NOMO-1 treated with dmso at 0.1 percent for 144 hours (cell line): ENCODE results near the gene TNF.

Experiments used
- DNase-seq: peaks from one replicate; lab custom pipeline; 2025; ENCODE audit not compliant: unreplicated experiment; lab: John Stamatoyannopoulos, UW

TNF gene

DNA sequence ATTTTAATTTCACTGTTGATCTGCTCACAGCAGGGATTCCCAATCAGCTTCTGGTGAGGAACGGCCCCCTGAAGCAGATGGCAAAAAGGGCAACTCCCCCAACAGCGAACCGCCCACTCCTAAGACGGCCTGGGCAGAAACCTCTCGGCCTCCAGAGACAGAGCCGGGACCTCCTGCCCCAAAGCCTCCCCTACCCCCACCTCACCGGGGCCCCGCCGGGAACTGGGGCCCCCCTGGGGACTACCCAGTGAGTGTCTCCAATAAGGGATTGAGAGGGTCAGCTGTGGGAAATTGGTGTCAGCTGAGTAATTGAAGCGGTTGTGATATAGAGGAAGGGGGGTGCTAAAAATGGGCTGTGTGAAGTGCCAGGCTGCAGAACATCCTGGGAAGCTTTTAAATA lies 51.6 kb downstream of the TNF start:
- no peak for DNase-seq

DNA sequence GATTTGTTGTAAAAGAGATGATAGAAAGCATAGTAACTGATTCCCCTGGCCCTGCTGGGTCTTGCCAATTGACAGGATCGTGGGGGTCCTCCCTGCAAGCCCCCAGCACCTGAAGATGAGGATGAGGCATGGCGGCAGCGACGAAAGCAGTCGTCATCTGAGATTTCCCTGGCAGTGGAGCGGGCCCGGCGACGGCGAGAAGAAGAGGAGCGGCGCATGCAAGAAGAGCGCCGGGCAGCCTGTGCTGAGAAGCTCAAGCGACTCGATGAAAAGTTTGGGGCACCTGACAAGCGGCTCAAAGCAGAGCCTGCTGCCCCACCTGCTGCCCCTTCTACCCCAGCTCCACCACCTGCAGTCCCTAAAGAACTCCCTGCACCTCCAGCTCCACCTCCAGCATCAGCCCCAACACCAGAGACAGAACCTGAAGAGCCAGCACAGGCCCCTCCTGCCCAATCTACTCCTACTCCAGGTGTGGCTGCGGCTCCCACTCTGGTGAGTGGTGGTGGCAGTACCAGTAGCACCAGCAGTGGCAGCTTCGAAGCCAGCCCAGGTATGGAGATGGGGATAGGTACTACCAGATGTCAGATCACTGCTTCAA lies 52.4 kb downstream of the TNF start:
- no peak for DNase-seq
